ENCODE data around the gene EPHB1.

The EPHB1 gene

GRCh38 chr3:134804508-134805480 lies 9.7 kb downstream of the EPHB1 start:
- H4K20me1 ChIP-seq = no peaks in the 10 kb centered on the region
- no peak overlapping the region for H3K4me3 ChIP-seq
- no peaks in the 10 kb centered on the region for H3K9me3 ChIP-seq
- no peaks in the 10 kb centered on the region for H3K4me1 ChIP-seq
- no peak overlapping the region for H3K27ac ChIP-seq
- TF ChIP-seq Cebpa-rat (IDR thresholded peaks at IDR 0.05) = no peak
- no peaks in the 10 kb centered on the region for H3K27me3 ChIP-seq
- no peak overlapping the region for H3K9ac ChIP-seq
- no peak overlapping the region for H3K4me2 ChIP-seq
- H3K36me3 ChIP-seq = no peaks in the 10 kb centered on the region

- Histone ChIP-seq H3K9me3 (no peaks in the 10 kb centered on the region), H3K4me3 (no peak overlapping the region), H3K27ac (no peak overlapping the region), H3K27me3 (no peaks in the 10 kb centered on the region), H4K20me1 (no peaks in the 10 kb centered on the region), H3K4me1 (no peaks in the 10 kb centered on the region), H3K4me2 (no peak overlapping the region), H3K36me3 (no peaks in the 10 kb centered on the region), H3K9ac (no peak overlapping the region)
- no peak for TF ChIP-seq Cebpa-rat (IDR thresholded peaks at IDR 0.05)
Measured at GRCh38 chr3:134807189-134807588, 12.1 kb downstream of the EPHB1 start.

- Histone ChIP-seq H3K4me2 (no peak overlapping the region), H3K4me1 (no peaks in the 10 kb centered on the region), H3K9me3 (no peaks in the 10 kb centered on the region), H3K27ac (no peak overlapping the region), H3K36me3 (no peaks in the 10 kb centered on the region), H4K20me1 (no peaks in the 10 kb centered on the region), H3K27me3 (no peaks in the 10 kb centered on the region), H3K4me3 (no peak overlapping the region), H3K9ac (no peak overlapping the region)
- no peak for TF ChIP-seq Cebpa-rat (IDR thresholded peaks at IDR 0.05)
Measured at GRCh38 chr3:134808835-134809234, 13.8 kb downstream of the EPHB1 start.

GRCh38 chr3:134809427-134810051 lies 14.5 kb downstream of the EPHB1 start:
- Histone ChIP-seq H3K36me3 (no peaks in the 10 kb centered on the region), H3K27ac (no peak overlapping the region), H3K4me1 (no peaks in the 10 kb centered on the region), H3K9me3 (no peaks in the 10 kb centered on the region), H3K4me3 (no peak overlapping the region), H3K4me2 (no peak overlapping the region), H3K27me3 (no peaks in the 10 kb centered on the region), H4K20me1 (no peaks in the 10 kb centered on the region), H3K9ac (no peak overlapping the region)
- no peak for TF ChIP-seq Cebpa-rat (IDR thresholded peaks at IDR 0.05)

- no peaks in the 10 kb centered on the region for H3K36me3 ChIP-seq
- H3K4me1 ChIP-seq = no peaks in the 10 kb centered on the region
- H3K4me3 ChIP-seq = no peak overlapping the region
- TF ChIP-seq Cebpa-rat (IDR thresholded peaks at IDR 0.05) = no peak
- H3K27me3 ChIP-seq = no peaks in the 10 kb centered on the region
- H4K20me1 ChIP-seq = no peaks in the 10 kb centered on the region
- H3K9ac ChIP-seq = no peak overlapping the region
- H3K4me2 ChIP-seq = no peak overlapping the region
- H3K9me3 ChIP-seq = no peaks in the 10 kb centered on the region
- no peak overlapping the region for H3K27ac ChIP-seq
Measured at GRCh38 chr3:134810052-134810435, 15.0 kb downstream of the EPHB1 start.

- H3K4me2 ChIP-seq = no peak overlapping the region
- H3K4me1 ChIP-seq = no peaks in the 10 kb centered on the region
- H3K9ac ChIP-seq = no peak overlapping the region
- H3K27me3 ChIP-seq = no peaks in the 10 kb centered on the region
- H4K20me1 ChIP-seq = no peaks in the 10 kb centered on the region
- no peak overlapping the region for H3K4me3 ChIP-seq
- TF ChIP-seq Cebpa-rat (IDR thresholded peaks at IDR 0.05) = no peak
- no peaks in the 10 kb centered on the region for H3K36me3 ChIP-seq
- no peaks in the 10 kb centered on the region for H3K9me3 ChIP-seq
- H3K27ac ChIP-seq = no peak overlapping the region
Measured at GRCh38 chr3:134810850-134811249, 15.8 kb downstream of the EPHB1 start.

GRCh38 chr3:134813618-134814017 lies 18.6 kb downstream of the EPHB1 start:
- TF ChIP-seq Cebpa-rat (IDR thresholded peaks at IDR 0.05) = no peak
- no peaks in the 10 kb centered on the region for H3K36me3 ChIP-seq
- H3K4me1 ChIP-seq = no peaks in the 10 kb centered on the region
- no peaks in the 10 kb centered on the region for H4K20me1 ChIP-seq
- H3K4me2 ChIP-seq = no peak overlapping the region
- no peaks in the 10 kb centered on the region for H3K27me3 ChIP-seq
- no peak overlapping the region for H3K4me3 ChIP-seq
- no peaks in the 10 kb centered on the region for H3K9me3 ChIP-seq
- H3K9ac ChIP-seq = no peak overlapping the region
- no peak overlapping the region for H3K27ac ChIP-seq

- Histone ChIP-seq H3K4me2 (no peak overlapping the region), H3K4me1 (no peaks in the 10 kb centered on the region), H3K27ac (no peak overlapping the region), H3K36me3 (no peaks in the 10 kb centered on the region), H3K9me3 (no peaks in the 10 kb centered on the region), H4K20me1 (no peaks in the 10 kb centered on the region), H3K4me3 (no peak overlapping the region), H3K27me3 (no peaks in the 10 kb centered on the region), H3K9ac (no peak overlapping the region)
- no peak for TF ChIP-seq Cebpa-rat (IDR thresholded peaks at IDR 0.05)
Measured at GRCh38 chr3:134815519-134815918, 20.5 kb downstream of the EPHB1 start.

- Histone ChIP-seq H3K4me3 (no peak overlapping the region), H3K9ac (no peak overlapping the region), H3K9me3 (no peaks in the 10 kb centered on the region), H3K4me1 (no peaks in the 10 kb centered on the region), H3K27ac (no peak overlapping the region), H3K4me2 (no peak overlapping the region), H4K20me1 (no peaks in the 10 kb centered on the region), H3K27me3 (no peaks in the 10 kb centered on the region), H3K36me3 (no peaks in the 10 kb centered on the region)
- no peak for TF ChIP-seq Cebpa-rat (IDR thresholded peaks at IDR 0.05)
Measured at GRCh38 chr3:134816623-134817022, 21.6 kb downstream of the EPHB1 start.

GRCh38 chr3:134817297-134817696 lies 22.2 kb downstream of the EPHB1 start:
- no peak overlapping the region for H3K27ac ChIP-seq
- H3K9ac ChIP-seq = no peak overlapping the region
- no peaks in the 10 kb centered on the region for H3K4me1 ChIP-seq
- H3K36me3 ChIP-seq = no peaks in the 10 kb centered on the region
- H3K9me3 ChIP-seq = no peaks in the 10 kb centered on the region
- no peak overlapping the region for H3K4me2 ChIP-seq
- no peaks in the 10 kb centered on the region for H4K20me1 ChIP-seq
- no peaks in the 10 kb centered on the region for H3K27me3 ChIP-seq
- no peak overlapping the region for H3K4me3 ChIP-seq
- TF ChIP-seq Cebpa-rat (IDR thresholded peaks at IDR 0.05) = no peak

Data from BLaER1 (cell line).